ENCODE data around the gene SFTPA2.
"Not testable (repeated sequence)": the region's sequence is repeated elsewhere in the genome, so short reads cannot be mapped to it uniquely, and the experiment has no call there.

SFTPA2 gene

GRCh38 chr10:79556961-79557360 is 3.2 kb downstream of the SFTPA2 start:
- not testable (repeated sequence) for DNase-seq (ENCODE audit: low read depth)

GRCh38 chr10:79555354-79556309 is 4.6 kb downstream of the SFTPA2 start:
- DNase-seq (ENCODE audit: low read depth) = no peak

GRCh38 chr10:79552143-79552542 is 8.1 kb downstream of the SFTPA2 start:
- no peak for DNase-seq (ENCODE audit: low read depth)

- DNase-seq (ENCODE audit: low read depth) = no peak
These were observed 12.2 kb downstream of the SFTPA2 start for GRCh38 chr10:79547973-79548372.

GRCh38 chr10:79547128-79547527 is 13.1 kb downstream of the SFTPA2 start:
- DNase-seq (ENCODE audit: low read depth) = not testable (repeated sequence)

GRCh38 chr10:79544926-79545659 is 15.1 kb downstream of the SFTPA2 start:
- not testable (repeated sequence) for DNase-seq (ENCODE audit: low read depth)

GRCh38 chr10:79544408-79544807 is 15.8 kb downstream of the SFTPA2 start:
- not testable (repeated sequence) for DNase-seq (ENCODE audit: low read depth)

GRCh38 chr10:79542626-79543025 is 17.6 kb downstream of the SFTPA2 start:
- DNase-seq (ENCODE audit: low read depth) = no peak

- not testable (repeated sequence) for DNase-seq (ENCODE audit: low read depth)
These were observed 19.3 kb downstream of the SFTPA2 start for GRCh38 chr10:79540930-79541329.

- DNase-seq (ENCODE audit: low read depth) = not testable (repeated sequence)
These were observed 21.9 kb downstream of the SFTPA2 start for GRCh38 chr10:79538311-79538710.

GRCh38 chr10:79533903-79534175 is 26.4 kb downstream of the SFTPA2 start:
- not testable (repeated sequence) for DNase-seq (ENCODE audit: low read depth)

GRCh38 chr10:79533142-79533902 is 26.9 kb downstream of the SFTPA2 start:
- DNase-seq (ENCODE audit: low read depth) = not testable (repeated sequence)

GRCh38 chr10:79528261-79528660 is 31.9 kb downstream of the SFTPA2 start:
- not testable (repeated sequence) for DNase-seq (ENCODE audit: low read depth)

- DNase-seq (ENCODE audit: low read depth) = not testable (repeated sequence)
These were observed 35.0 kb downstream of the SFTPA2 start for GRCh38 chr10:79525049-79525710.

GRCh38 chr10:79523157-79523853 is 36.9 kb downstream of the SFTPA2 start:
- not testable (repeated sequence) for DNase-seq (ENCODE audit: low read depth)

GRCh38 chr10:79522464-79522863 is 37.7 kb downstream of the SFTPA2 start:
- not testable (repeated sequence) for DNase-seq (ENCODE audit: low read depth)

- not testable (repeated sequence) for DNase-seq (ENCODE audit: low read depth)
These were observed 38.5 kb downstream of the SFTPA2 start for GRCh38 chr10:79521751-79522150.

- DNase-seq (ENCODE audit: low read depth) = not testable (repeated sequence)
These were observed 42.6 kb downstream of the SFTPA2 start for GRCh38 chr10:79517567-79517966.

- not testable (repeated sequence) for DNase-seq (ENCODE audit: low read depth)
These were observed 43.5 kb downstream of the SFTPA2 start for GRCh38 chr10:79516532-79517205.

GRCh38 chr10:79511891-79512583 is 48.2 kb downstream of the SFTPA2 start, which contains the start of gene EIF5AL1:
EIF5AL1 (plus strand) TSS chr10:79512533; CDS start chr10:79512650, 117 bp downstream.
- not testable (repeated sequence) for DNase-seq (ENCODE audit: low read depth)
